Activated T-cell treated with anti-CD3 and anti-CD28 coated beads, Interleukin-2, amount 50 U/mL, for 4 hours (primary cell): ENCODE results near the gene RIN3. TPM values are rescaled to one million over a fixed set of nuclear protein-coding genes. Genes with fewer than 3 reads are reported as not detected.
"Not testable (repeated sequence)": the region's sequence is repeated elsewhere in the genome, so short reads cannot be mapped to it uniquely, and the experiment has no call there.

Experiments used
- ATAC-seq, 2 donors: fragments of 200-7000 bp; cut with Tn5 transposase; one replicate each; pipeline ENCODE4 v1.10.0; 2021
- DNase-seq: peaks from one replicate; pipeline ENCODE4 v3.0.0-alpha.2; 2020
- H3K27me3 Mint-ChIP-seq: one replicate; pipeline ENCODE4 v1.8.0; 2021; ENCODE audit warnings: low read depth, mixed read lengths
- H3K36me3 Mint-ChIP-seq: one replicate; pipeline ENCODE4 v1.8.0; 2022; ENCODE audit warnings: mixed read lengths; ENCODE audit not compliant: insufficient read depth
- H3K4me1 Mint-ChIP-seq: one replicate; pipeline ENCODE4 v1.8.0; 2021; ENCODE audit warnings: low read depth, mixed read lengths
- H3K4me3 Mint-ChIP-seq: one replicate; pipeline ENCODE4 v1.8.0; 2021; ENCODE audit warnings: mild to moderate bottlenecking, moderate library complexity, mixed read lengths
- H3K9me3 Mint-ChIP-seq: one replicate; pipeline ENCODE4 v1.8.0; 2021; ENCODE audit warnings: mixed read lengths
- total RNA-seq, 3 donors: library from RNA; stranded (reverse); gene quantifications; one replicate each; pipeline ENCODE4 v1.2.1, GENCODE V29; 2021

The RIN3 gene
- total RNA-seq, 3 donors from 2014 or later: 14.2 to 24.3 (median 18.5) TPM

DNA sequence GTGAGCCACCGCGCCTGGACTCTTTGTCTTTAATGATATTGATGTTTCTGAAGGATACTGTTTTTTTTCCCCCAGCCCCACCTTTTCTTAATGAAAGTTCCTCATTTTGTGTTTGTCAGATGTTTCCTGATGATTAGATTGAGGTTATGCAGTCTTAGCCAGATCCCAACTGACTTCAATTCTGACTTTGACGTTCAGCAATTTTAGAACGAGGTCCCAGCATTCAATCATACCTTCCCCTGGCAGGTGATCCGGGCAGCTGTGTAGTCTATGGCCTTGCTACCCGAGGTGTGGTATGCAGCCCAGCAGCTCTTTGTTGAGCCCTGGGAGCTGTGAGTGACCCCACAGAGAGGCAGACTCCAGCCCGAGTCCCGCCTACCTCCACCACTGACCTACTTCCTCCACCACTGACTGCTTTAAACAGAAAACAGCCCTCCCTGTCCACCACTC lies 152.1 kb downstream of the RIN3 start:
- no peaks in the 10 kb centered on the region for H3K27me3 Mint-ChIP-seq
- no peak overlapping the region for H3K4me3 Mint-ChIP-seq
- ATAC-seq: no peak
- no peaks in the 10 kb centered on the region for H3K9me3 Mint-ChIP-seq
- DNase-seq: no peak
- peaks cover 82% of the 10 kb centered on the region for H3K4me1 Mint-ChIP-seq
- peaks cover 53% of the 10 kb centered on the region for H3K36me3 Mint-ChIP-seq

DNA sequence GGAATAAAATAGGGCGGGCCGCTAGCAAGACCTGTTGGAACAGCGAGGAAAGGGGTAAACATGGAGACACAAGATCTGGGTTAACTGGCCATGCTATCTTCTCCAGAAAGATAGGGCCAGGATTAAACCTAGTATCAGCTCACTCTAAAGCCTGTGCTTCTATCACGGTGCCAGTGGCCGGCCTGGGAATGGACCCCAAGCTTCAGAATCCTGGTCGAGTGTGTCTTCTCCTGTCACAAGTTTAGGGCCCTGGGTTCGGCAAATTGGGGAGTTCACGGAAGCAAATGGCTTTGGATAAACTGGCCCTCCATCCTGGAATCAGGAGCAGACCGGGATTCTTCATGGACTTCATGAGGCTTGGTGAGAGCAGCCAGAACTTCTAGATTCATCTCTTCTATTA lies 152.7 kb downstream of the RIN3 start:
- Mint-ChIP-seq H3K4me1 (peaks cover 83% of the 10 kb centered on the region), H3K36me3 (peaks cover 49% of the 10 kb centered on the region), H3K4me3 (no peak overlapping the region), H3K9me3 (no peaks in the 10 kb centered on the region), H3K27me3 (no peaks in the 10 kb centered on the region)
- ATAC-seq (no peak), DNase-seq (no peak)

GRCh38 chr14:92668276-92668973 lies 154.8 kb downstream of the RIN3 start:
- Mint-ChIP-seq H3K36me3 (peaks cover 38% of the 10 kb centered on the region), H3K4me3 (no peak overlapping the region), H3K9me3 (no peaks in the 10 kb centered on the region), H3K4me1 (peaks cover 70% of the 10 kb centered on the region), H3K27me3 (no peaks in the 10 kb centered on the region)
- DNase-seq (no peak), ATAC-seq (peak; percentile 53 to 59)

DNA sequence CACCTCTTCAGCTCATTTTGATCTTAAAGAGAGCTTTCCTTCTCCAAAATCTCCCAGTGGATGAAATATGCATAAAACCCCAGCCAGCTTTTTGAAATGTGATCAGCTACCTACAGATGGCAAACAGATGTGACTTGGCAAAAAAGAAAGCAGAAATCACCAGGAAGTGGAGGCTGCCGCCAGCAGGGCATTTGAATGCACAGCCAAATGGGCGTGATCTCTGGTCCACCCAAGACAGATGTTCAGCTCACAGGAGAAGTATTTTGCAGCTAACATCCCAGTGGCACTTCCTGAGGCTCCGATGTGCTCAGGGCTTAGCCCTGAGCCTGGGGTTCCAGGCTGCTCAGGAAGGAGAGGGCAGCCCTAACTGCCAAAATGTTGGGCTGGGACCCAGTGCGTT lies 156.6 kb downstream of the RIN3 start:
- ATAC-seq (no peak), DNase-seq (no peak)
- no peaks in the 10 kb centered on the region for H3K27me3 Mint-ChIP-seq
- H3K4me3 Mint-ChIP-seq: no peak overlapping the region
- peaks cover 68% of the 10 kb centered on the region for H3K4me1 Mint-ChIP-seq
- peaks cover 35% of the 10 kb centered on the region for H3K36me3 Mint-ChIP-seq
- H3K9me3 Mint-ChIP-seq: no peaks in the 10 kb centered on the region

GRCh38 chr14:92670643-92671366 lies 157.2 kb downstream of the RIN3 start:
- ATAC-seq (peak; percentile 75 to 78), DNase-seq (no peak)
- no peaks in the 10 kb centered on the region for H3K9me3 Mint-ChIP-seq
- peaks cover 34% of the 10 kb centered on the region for H3K36me3 Mint-ChIP-seq
- no peak overlapping the region for H3K4me3 Mint-ChIP-seq
- H3K27me3 Mint-ChIP-seq: no peaks in the 10 kb centered on the region
- peaks cover 69% of the 10 kb centered on the region for H3K4me1 Mint-ChIP-seq

- H3K36me3 Mint-ChIP-seq: peaks cover 38% of the 10 kb centered on the region
- H3K27me3 Mint-ChIP-seq: no peaks in the 10 kb centered on the region
- no peak for DNase-seq
- H3K9me3 Mint-ChIP-seq: no peaks in the 10 kb centered on the region
- no peak overlapping the region for H3K4me3 Mint-ChIP-seq
- no peak for ATAC-seq
- peaks cover 67% of the 10 kb centered on the region for H3K4me1 Mint-ChIP-seq
Observed at GRCh38 chr14:92673601-92674150, 160.1 kb downstream of the RIN3 start.

DNA sequence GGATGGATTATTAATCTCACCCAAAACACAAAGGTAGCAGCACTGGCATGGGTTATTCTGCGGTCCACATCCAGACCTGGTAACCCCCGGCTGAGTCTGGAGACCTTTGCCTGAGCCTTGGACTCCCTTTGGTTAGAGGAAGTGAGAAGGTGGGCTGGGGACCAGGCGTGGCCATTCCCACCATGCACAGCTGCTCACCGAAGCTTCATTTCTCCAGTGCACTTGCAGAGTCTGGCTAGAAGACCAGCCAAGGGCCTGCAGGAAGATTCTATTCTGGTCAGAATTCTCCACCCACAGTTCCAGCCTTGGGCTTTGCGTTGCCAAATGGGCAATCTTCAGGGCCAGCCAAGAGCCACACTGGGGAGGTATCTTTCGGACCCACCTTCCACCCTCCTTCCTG lies 161.8 kb downstream of the RIN3 start:
- DNase-seq: no peak
- Mint-ChIP-seq H3K9me3 (no peaks in the 10 kb centered on the region), H3K36me3 (peaks cover 37% of the 10 kb centered on the region), H3K4me3 (no peak overlapping the region), H3K4me1 (peaks cover 51% of the 10 kb centered on the region), H3K27me3 (no peaks in the 10 kb centered on the region)
- no peak for ATAC-seq

DNA sequence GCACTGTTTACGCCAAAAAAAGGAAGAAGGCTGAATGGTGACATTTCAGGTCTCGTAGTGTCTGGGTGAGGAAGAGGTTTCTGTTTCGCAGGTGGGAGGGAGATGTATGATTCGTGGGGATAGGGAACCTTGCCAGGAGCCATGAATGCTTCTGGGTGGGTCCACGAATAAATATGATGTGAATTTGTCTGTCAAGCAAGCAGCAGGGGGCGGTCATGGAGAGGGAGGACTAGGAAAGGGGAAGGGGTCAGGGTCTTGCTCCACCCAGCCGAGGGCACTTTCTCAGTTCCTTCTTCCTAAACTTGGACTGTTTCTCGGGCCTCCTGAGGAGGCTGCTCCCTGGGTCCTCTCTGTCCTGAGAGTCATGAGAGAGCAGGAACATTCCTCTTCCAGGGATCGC lies 162.4 kb downstream of the RIN3 start:
- H3K4me1 Mint-ChIP-seq: peaks cover 48% of the 10 kb centered on the region
- no peak overlapping the region for H3K4me3 Mint-ChIP-seq
- no peak for DNase-seq
- ATAC-seq: no peak
- H3K36me3 Mint-ChIP-seq: peaks cover 38% of the 10 kb centered on the region
- no peaks in the 10 kb centered on the region for H3K9me3 Mint-ChIP-seq
- H3K27me3 Mint-ChIP-seq: no peaks in the 10 kb centered on the region

DNA sequence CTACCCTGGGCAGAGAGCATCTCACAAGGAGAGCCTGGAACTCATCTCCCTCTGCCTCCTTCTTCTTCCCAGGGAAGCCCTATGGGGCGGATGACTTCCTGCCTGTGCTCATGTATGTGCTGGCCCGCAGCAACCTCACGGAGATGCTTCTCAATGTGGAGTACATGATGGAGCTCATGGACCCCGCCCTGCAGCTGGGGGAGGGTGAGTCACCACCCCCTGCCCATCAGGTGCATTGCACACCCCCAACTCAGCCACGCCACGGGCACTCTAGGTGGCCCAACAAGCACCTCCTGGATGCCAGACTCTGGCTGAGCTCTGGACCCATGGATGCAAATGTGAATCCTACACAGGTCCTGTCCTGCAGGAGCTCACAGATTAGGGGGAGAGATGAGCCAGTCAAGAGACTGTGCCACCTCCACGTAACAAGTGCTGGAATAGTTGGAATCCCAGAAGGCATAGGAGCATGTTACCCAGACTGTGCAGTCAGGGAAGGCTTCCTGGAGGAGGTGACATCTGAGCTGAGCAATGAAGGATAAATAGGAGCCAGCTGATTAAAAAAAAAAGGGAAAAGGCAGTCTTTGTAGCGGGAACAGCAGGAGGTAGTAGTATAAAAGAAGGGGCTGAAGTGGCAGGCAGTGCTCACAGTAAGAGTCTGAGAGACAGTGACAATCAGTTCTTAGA lies 163.0 kb downstream of the RIN3 start:
- peaks cover 49% of the 10 kb centered on the region for H3K4me1 Mint-ChIP-seq
- ATAC-seq (no peak), DNase-seq (no peak)
- no peaks in the 10 kb centered on the region for H3K27me3 Mint-ChIP-seq
- no peaks in the 10 kb centered on the region for H3K9me3 Mint-ChIP-seq
- H3K4me3 Mint-ChIP-seq: no peak overlapping the region
- peaks cover 43% of the 10 kb centered on the region for H3K36me3 Mint-ChIP-seq

DNA sequence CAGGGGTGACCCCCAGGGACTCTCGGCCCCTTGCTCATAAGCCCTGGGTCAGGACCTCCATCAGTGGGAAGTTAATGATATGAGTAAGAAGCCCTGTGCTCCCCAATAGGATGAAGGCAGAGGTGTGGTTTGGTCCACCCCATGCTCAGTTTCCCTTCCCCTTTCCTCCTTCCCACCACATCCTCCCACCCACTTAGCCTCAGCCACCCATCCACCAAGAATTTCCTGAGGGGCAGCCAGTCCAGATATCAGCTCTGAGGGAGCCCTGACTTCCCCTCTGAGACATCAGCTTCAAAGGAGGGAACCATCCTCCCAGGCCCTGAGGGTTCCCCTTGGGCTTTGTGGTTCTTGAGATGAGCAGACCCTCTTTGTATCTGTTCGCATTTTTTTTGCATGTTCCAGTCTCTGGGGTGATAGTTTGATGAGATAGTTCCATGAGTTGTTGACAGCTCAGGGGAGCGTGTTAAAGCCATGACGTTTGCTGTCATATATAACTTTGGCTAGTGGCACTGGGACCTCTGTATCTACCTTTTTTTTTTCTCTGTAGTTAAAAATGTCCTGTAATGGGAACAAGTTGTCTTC lies 163.6 kb downstream of the RIN3 start:
- H3K27me3 Mint-ChIP-seq: no peaks in the 10 kb centered on the region
- DNase-seq (no peak), ATAC-seq (peak; percentile 88 to 89)
- no peaks in the 10 kb centered on the region for H3K9me3 Mint-ChIP-seq
- H3K36me3 Mint-ChIP-seq: peaks cover 43% of the 10 kb centered on the region
- peaks cover 45% of the 10 kb centered on the region for H3K4me1 Mint-ChIP-seq
- no peak overlapping the region for H3K4me3 Mint-ChIP-seq

- Mint-ChIP-seq H3K4me3 (no peak overlapping the region), H3K9me3 (no peaks in the 10 kb centered on the region), H3K27me3 (no peaks in the 10 kb centered on the region), H3K36me3 (peaks cover 43% of the 10 kb centered on the region), H3K4me1 (peaks cover 45% of the 10 kb centered on the region)
- DNase-seq (no peak), ATAC-seq (no peak)
Observed at GRCh38 chr14:92677955-92678354, 164.4 kb downstream of the RIN3 start.

DNA sequence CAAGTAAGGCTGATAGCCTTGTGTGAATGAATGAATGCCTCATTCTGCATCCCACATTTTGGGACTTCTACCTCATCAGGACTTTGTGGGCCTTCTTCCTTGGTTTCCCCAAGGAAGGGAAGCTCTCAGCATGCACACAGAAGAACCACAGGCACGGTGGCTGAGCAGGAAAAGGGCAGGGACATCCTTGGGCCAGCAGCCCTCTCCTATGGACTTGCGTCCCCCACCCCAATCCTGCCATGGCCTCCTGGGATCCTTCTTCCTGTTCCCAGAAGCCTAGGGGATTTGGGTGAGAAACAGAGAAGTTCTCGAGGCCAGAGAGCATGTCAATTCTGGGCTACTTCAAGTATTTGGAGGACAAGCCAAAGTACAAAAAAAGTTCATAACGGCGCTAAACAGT lies 165.2 kb downstream of the RIN3 start:
- peaks cover 41% of the 10 kb centered on the region for H3K36me3 Mint-ChIP-seq
- no peaks in the 10 kb centered on the region for H3K9me3 Mint-ChIP-seq
- H3K4me1 Mint-ChIP-seq: peaks cover 43% of the 10 kb centered on the region
- ATAC-seq: no peak
- H3K27me3 Mint-ChIP-seq: no peaks in the 10 kb centered on the region
- no peak for DNase-seq
- no peak overlapping the region for H3K4me3 Mint-ChIP-seq

GRCh38 chr14:92679246-92679645 lies 165.7 kb downstream of the RIN3 start:
- Mint-ChIP-seq H3K36me3 (peaks cover 41% of the 10 kb centered on the region), H3K4me1 (peaks cover 39% of the 10 kb centered on the region), H3K9me3 (no peaks in the 10 kb centered on the region), H3K4me3 (no peak overlapping the region), H3K27me3 (no peaks in the 10 kb centered on the region)
- no peak for DNase-seq
- no peak for ATAC-seq

GRCh38 chr14:92680330-92680729 lies 166.7 kb downstream of the RIN3 start:
- H3K36me3 Mint-ChIP-seq: peaks cover 36% of the 10 kb centered on the region
- DNase-seq: not testable (repeated sequence)

More at GRCh38 chr14:92680330-92680729, 166.7 kb downstream of the RIN3 start:
- H3K27me3 Mint-ChIP-seq, ATAC-seq, H3K4me3 Mint-ChIP-seq, H3K9me3 Mint-ChIP-seq: not testable (repeated sequence)
- peaks cover 34% of the 10 kb centered on the region for H3K4me1 Mint-ChIP-seq
